Esophagus muscularis mucosa (tissue), 4 donors: ENCODE data around the gene MRC1. TPM values are rescaled to one million over a fixed set of nuclear protein-coding genes. Genes with fewer than 3 reads are reported as not detected.

Source experiments
- DNase-seq: peaks from one replicate; pipeline ENCODE4 v3.0.0-alpha.2; 2017; ENCODE audit errors: extremely low spot score
- H3K27ac ChIP-seq, 4 donors: fragments of 200-600 bp; sonication (generic); replicated peaks in 1 of 4; 1 replicate in 3 of 4; 2 replicates in 1 of 4; pipeline ENCODE4 v1.5.1; 2016 to 2019; ENCODE audit warnings: mild to moderate bottlenecking in 1 of 4
- H3K27me3 ChIP-seq, 4 donors: fragments of 200-600 bp; sonication (generic); one replicate each; pipeline versions ENCODE4 v1.5.1 to v1.6.0; 2016 to 2019
- H3K36me3 ChIP-seq, 4 donors: fragments of 200-600 bp; sonication (generic); one replicate each; pipeline ENCODE4 v1.5.1; 2016 to 2019
- H3K4me1 ChIP-seq, 4 donors: fragments of 200-600 bp; sonication (generic); one replicate each; pipeline ENCODE4 v1.5.1; 2016 to 2019
- H3K4me3 ChIP-seq, 4 donors: fragments of 200-600 bp; sonication (generic); 1 replicate in 2 of 4; 2 replicates in 2 of 4; pipeline ENCODE4 v1.5.1; 2016 to 2019; ENCODE audit warnings: mild to moderate bottlenecking in 4 of 4, moderate library complexity in 1 of 4
- H3K9me3 ChIP-seq, 4 donors: fragments of 200-600 bp; sonication (generic); 1 replicate in 3 of 4; 2 replicates in 1 of 4; pipeline ENCODE4 v1.5.1; 2016 to 2019
- CTCF ChIP-seq, 3 experiments: fragments of 200-600 bp in 2 of 3; fragments of 450-650 bp in 1 of 3; sonication (generic) in 2 of 3; IDR thresholded peaks; one replicate each; pipeline ENCODE4 v1.5.1; 2017 to 2019; ENCODE audit warnings: antibody characterized with exemption in 3 of 3, mild to moderate bottlenecking in 2 of 3, moderate library complexity in 1 of 3
- EP300 ChIP-seq: sonication (generic); formaldehyde crosslinking; IDR thresholded peaks from one replicate; pipeline ENCODE4 v1.6.1; 2017; ENCODE audit warnings: antibody characterized with exemption
- POLR2A ChIP-seq: fragments of 450-650 bp; IDR thresholded peaks from one replicate; pipeline ENCODE4 v1.6.1; 2017; ENCODE audit warnings: antibody characterized with exemption, moderate library complexity, mild to moderate bottlenecking, low read depth
- POLR2AphosphoS5 ChIP-seq, 2 donors: sonication (generic); formaldehyde crosslinking; IDR thresholded peaks; one replicate each; pipeline ENCODE4 v1.6.1; 2017; ENCODE audit warnings: antibody characterized with exemption in 2 of 2
- WGBS: methylation state at CpG from one replicate; pipeline ENCODE4 v1.1.5; 2018; 5-methylcytosine and 5-hydroxymethylcytosine counted together
- intact Hi-C: fragments of 100-400 bp; cut with DNase I; formaldehyde crosslinking; loops from one replicate; pipeline ENCODE4 v1.15.1; 2023
- total RNA-seq, 4 donors: library from RNA; depleted of rRNA; stranded (reverse); fragments of >200 nt; gene quantifications; one replicate each; pipeline versions ENCODE4 v1.1.0 to v1.2.1, GENCODE V29; 2016

MRC1 gene
- total RNA-seq, 4 donors from 2014 or later: 21.9 to 69.6 (median 39.7) TPM

DNA sequence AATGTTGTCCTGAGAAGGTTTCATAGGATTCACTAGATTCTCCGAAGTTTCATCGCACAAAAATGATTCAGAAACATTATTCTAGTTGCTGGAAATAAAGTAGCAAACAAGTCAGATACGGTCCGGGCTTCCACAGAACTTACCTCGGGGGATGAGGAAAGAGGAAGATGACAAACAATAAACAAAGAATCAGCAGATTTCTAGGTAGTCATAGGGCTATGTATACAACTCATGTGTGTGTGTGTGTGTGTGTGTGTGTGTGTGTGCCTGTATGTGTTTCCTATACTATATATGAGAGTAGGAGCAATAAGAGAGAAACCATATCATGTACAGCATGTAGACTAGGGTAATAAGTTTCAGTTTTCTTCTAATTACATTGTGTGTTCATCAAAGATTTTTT lies 40.7 kb upstream of the MRC1 start:
- Histone ChIP-seq H3K9me3 (no peaks in the 10 kb centered on the region), H3K4me3 (no peak overlapping the region), H3K36me3 (no peaks in the 10 kb centered on the region), H3K4me1 (no peaks in the 10 kb centered on the region), H3K27ac (no peak overlapping the region), H3K27me3 (no peaks in the 10 kb centered on the region)
- no peak for DNase-seq
- intact Hi-C loops: no loop called here
- TF ChIP-seq CTCF (IDR thresholded peaks at IDR 0.05): no peak
- no peak for TF ChIP-seq POLR2A
- no peak for TF ChIP-seq EP300
- no peak for TF ChIP-seq POLR2AphosphoS5 (IDR thresholded peaks at IDR 0.05)
- 78% methylated on average over 5 of the region's 5 CpGs for WGBS

GRCh38 chr10:17768957-17769356 lies 40.2 kb upstream of the MRC1 start:
- no peaks in the 10 kb centered on the region for H3K36me3 ChIP-seq
- TF ChIP-seq CTCF (IDR thresholded peaks at IDR 0.05) (no peak), EP300 (no peak), POLR2AphosphoS5 (IDR thresholded peaks at IDR 0.05) (no peak), POLR2A (no peak)
- no peaks in the 10 kb centered on the region for H3K4me1 ChIP-seq
- DNase-seq: no peak
- H3K27me3 ChIP-seq: no peaks in the 10 kb centered on the region
- H3K27ac ChIP-seq: no peak overlapping the region
- intact Hi-C loops: no loop called here
- no peak overlapping the region for H3K4me3 ChIP-seq
- 66% methylated on average over 5 of the region's 5 CpGs for WGBS
- no peaks in the 10 kb centered on the region for H3K9me3 ChIP-seq

DNA sequence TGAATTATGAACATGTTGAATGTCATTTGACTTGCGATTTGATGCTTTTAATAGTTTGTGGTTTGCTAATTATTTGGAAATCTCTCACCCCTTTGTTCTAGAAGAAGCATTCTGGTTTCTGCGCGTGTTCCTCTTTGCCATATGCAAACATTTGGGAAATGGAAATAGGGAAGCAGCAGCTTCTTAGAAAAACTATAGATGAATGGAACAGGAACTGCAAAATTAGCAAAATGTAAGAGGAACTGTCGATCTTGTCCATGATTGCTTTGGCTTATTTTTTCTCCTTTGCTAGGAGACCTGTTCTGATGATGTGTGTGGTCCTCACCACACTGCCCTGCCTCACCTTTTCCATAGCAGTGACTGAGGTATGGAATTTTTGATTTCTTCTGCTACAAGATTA lies 38.1 kb upstream of the MRC1 start:
- intact Hi-C loops: no loop called here
- WGBS: 80% methylated on average over 4 of the region's 4 CpGs
- no peaks in the 10 kb centered on the region for H3K36me3 ChIP-seq
- no peaks in the 10 kb centered on the region for H3K27me3 ChIP-seq
- H3K4me1 ChIP-seq: no peaks in the 10 kb centered on the region
- H3K9me3 ChIP-seq: no peaks in the 10 kb centered on the region
- no peak for DNase-seq
- no peak overlapping the region for H3K27ac ChIP-seq
- H3K4me3 ChIP-seq: no peak overlapping the region
- TF ChIP-seq POLR2A (no peak), POLR2AphosphoS5 (IDR thresholded peaks at IDR 0.05) (peak in 1 of 2 donors; percentile 13)

DNA sequence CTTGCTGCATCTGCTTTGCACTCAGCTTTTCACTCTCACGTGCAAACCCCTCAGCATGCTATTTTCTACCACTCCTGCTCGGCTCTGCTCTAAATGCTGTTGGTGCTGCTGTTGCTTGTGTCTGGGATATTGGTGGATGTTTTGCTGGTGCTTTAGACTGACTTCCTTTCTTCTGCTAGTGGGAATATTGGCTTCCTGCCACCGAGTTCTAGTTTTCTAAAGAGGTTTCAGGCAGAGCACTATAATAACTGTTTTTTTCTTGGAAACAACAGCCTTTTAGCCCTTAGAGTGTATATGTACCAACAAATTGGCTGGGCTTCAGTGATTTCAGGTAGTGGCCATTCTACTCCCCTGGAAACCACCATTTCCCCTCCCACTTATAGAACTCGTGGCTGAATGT lies 29.4 kb upstream of the MRC1 start:
- no peak for TF ChIP-seq POLR2A
- no peak for TF ChIP-seq EP300
- no peak for TF ChIP-seq CTCF (IDR thresholded peaks at IDR 0.05)
- TF ChIP-seq POLR2AphosphoS5 (IDR thresholded peaks at IDR 0.05): no peak
- intact Hi-C loops: no loop called here
- no peaks in the 10 kb centered on the region for H3K36me3 ChIP-seq
- no peak overlapping the region for H3K4me3 ChIP-seq
- H3K27me3 ChIP-seq: no peaks in the 10 kb centered on the region
- WGBS: 45% methylated on average over 4 of the region's 4 CpGs
- H3K27ac ChIP-seq: no peak overlapping the region
- no peak for DNase-seq
- H3K9me3 ChIP-seq: no peaks in the 10 kb centered on the region
- H3K4me1 ChIP-seq: peaks cover 0 to 10% (median 8%) of the 10 kb centered on the region in 4 donors

GRCh38 chr10:17780727-17781126 lies 28.4 kb upstream of the MRC1 start:
- no peak overlapping the region for H3K27ac ChIP-seq
- no peak overlapping the region for H3K4me3 ChIP-seq
- H3K27me3 ChIP-seq: no peaks in the 10 kb centered on the region
- H3K4me1 ChIP-seq: peaks cover 0 to 10% (median 8%) of the 10 kb centered on the region in 4 donors
- 96% methylated on average over 4 of the region's 4 CpGs for WGBS
- intact Hi-C loops: no loop called here
- TF ChIP-seq CTCF (IDR thresholded peaks at IDR 0.05) (no peak), POLR2A (no peak), POLR2AphosphoS5 (IDR thresholded peaks at IDR 0.05) (no peak), EP300 (no peak)
- no peaks in the 10 kb centered on the region for H3K9me3 ChIP-seq
- H3K36me3 ChIP-seq: no peaks in the 10 kb centered on the region
- DNase-seq: peak; percentile 42
